ENCODE results near the gene PRR5L.
"Not testable (repeated sequence)": the region's sequence is repeated elsewhere in the genome, so short reads cannot be mapped to it uniquely, and the experiment has no call there.

The PRR5L gene

DNA sequence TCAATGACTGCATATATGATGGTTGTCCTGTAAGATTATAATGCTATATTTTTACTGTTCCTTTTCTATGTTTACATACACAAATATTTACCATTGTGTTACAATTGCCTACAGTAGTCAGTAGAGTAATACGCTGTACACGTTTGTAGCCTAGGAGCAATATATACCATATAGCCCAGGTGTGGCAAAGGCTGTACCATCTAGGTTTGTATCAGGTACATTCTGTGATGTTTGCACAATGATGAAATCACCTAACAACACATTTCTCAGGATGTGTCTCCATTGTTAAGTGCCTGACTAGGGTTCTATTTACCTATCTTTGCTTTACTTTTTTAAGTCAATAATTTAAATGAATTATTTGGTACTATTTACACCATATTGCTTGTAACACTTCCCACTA, 21.9 kb downstream of the PRR5L start:
- H3K4me3 ChIP-seq (ENCODE audit: insufficient read depth, low read depth, low read length) = no peak overlapping the region
- 72 to 86% methylated on average over 2 of the region's 2 CpGs for WGBS, 2 experiments
- H3K27me3 ChIP-seq (ENCODE audit: control insufficient read depth, insufficient read depth, low read length, poor library complexity, severe bottlenecking) = no peaks in the 10 kb centered on the region
- no peaks in the 10 kb centered on the region for H3K36me3 ChIP-seq (ENCODE audit: control insufficient read depth, insufficient read depth, low read length)
- no peak overlapping the region for H3K27ac ChIP-seq (ENCODE audit: insufficient read depth, low read depth, low read length, poor library complexity, severe bottlenecking)
- H3K9me3 ChIP-seq (ENCODE audit: control insufficient read depth, low read length) = no peaks in the 10 kb centered on the region
- H3K4me1 ChIP-seq (ENCODE audit: control insufficient read depth, insufficient read depth, low read length) = no peaks in the 10 kb centered on the region

- 96 to 97% methylated on average over 15 of the region's 15 CpGs for WGBS, 2 experiments
- H3K27me3 ChIP-seq (ENCODE audit: control insufficient read depth, insufficient read depth, low read length, poor library complexity, severe bottlenecking); H3K36me3 ChIP-seq (ENCODE audit: control insufficient read depth, insufficient read depth, low read length); H3K9me3 ChIP-seq (ENCODE audit: control insufficient read depth, low read length); H3K4me1 ChIP-seq (ENCODE audit: control insufficient read depth, insufficient read depth, low read length); H3K4me3 ChIP-seq (ENCODE audit: insufficient read depth, low read depth, low read length); H3K27ac ChIP-seq (ENCODE audit: insufficient read depth, low read depth, low read length, poor library complexity, severe bottlenecking): not testable (repeated sequence)
Observed at GRCh38 chr11:36324956-36325355, 28.9 kb downstream of the PRR5L start.

DNA sequence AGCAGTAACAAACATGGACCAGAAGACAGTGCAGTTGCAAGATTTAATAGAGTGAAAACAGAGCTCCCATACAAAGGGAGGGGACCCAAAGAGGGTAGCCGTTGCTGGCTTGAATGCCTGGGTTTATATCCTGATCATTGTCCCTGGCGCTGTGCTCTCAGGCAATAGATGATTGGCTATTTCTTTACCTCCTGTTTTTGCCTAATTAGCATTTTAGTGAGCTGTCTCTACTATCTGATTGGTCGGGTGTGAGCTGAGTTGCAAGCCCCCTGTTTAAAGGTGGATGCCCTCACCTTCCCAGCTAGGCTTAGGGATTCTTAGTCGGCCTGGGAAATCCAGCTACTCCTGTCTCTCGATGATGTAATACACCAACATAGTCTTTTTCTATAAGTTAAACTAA, 29.3 kb downstream of the PRR5L start:
- H3K9me3 ChIP-seq (ENCODE audit: control insufficient read depth, low read length); H3K4me3 ChIP-seq (ENCODE audit: insufficient read depth, low read depth, low read length); H3K27me3 ChIP-seq (ENCODE audit: control insufficient read depth, insufficient read depth, low read length, poor library complexity, severe bottlenecking); H3K36me3 ChIP-seq (ENCODE audit: control insufficient read depth, insufficient read depth, low read length); H3K27ac ChIP-seq (ENCODE audit: insufficient read depth, low read depth, low read length, poor library complexity, severe bottlenecking); H3K4me1 ChIP-seq (ENCODE audit: control insufficient read depth, insufficient read depth, low read length): not testable (repeated sequence)
- 83 to 94% methylated on average over 5 of the region's 5 CpGs for WGBS, 2 experiments

DNA sequence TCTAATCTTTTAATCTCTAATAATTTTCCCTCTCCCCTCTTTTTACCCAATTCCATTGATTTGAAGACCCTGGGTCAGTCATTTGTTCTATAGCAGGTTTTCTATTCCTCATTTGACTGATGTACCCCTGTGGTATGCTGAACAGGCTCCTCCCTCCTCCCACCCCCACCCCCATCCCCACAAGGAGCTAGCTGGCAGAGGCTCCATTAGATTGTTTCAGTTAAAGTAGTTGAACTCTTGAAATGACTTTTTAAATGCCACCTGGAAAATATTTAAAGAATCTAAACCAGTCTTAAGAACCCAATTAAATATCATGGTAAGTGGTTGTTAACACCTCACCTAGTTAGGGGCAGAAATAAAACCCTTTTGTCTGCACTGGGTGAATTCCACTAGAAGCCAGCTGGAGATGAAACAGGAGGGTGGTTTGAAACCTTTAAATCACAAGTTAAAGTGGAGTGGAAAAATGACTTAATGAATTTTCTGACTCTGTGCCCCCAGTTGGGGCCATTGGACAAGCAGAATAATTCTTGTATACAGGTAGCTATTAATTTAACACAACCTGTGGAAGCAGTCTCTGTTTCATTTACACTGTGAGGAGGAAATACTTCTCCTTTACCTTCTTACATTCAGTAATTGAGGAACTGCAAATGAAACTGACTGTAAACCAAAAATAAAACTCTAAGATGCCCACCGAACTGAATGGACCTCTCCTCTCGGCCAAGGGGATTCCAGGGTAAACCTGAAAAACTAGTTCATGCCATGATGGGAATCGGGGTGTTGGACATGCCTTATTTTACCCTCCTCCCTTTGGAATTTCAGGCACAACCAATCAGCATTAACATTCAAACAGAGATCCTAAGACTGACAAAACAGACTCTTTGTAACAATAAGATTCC, 30.7 kb downstream of the PRR5L start:
- no peak overlapping the region for H3K27ac ChIP-seq (ENCODE audit: insufficient read depth, low read depth, low read length, poor library complexity, severe bottlenecking)
- H3K4me3 ChIP-seq (ENCODE audit: insufficient read depth, low read depth, low read length) = no peak overlapping the region
- no peaks in the 10 kb centered on the region for H3K9me3 ChIP-seq (ENCODE audit: control insufficient read depth, low read length)
- no peaks in the 10 kb centered on the region for H3K27me3 ChIP-seq (ENCODE audit: control insufficient read depth, insufficient read depth, low read length, poor library complexity, severe bottlenecking)
- 87% methylated on average over 3 of the region's 3 CpGs for WGBS, 2 experiments
- H3K36me3 ChIP-seq (ENCODE audit: control insufficient read depth, insufficient read depth, low read length) = no peaks in the 10 kb centered on the region
- no peaks in the 10 kb centered on the region for H3K4me1 ChIP-seq (ENCODE audit: control insufficient read depth, insufficient read depth, low read length)

DNA sequence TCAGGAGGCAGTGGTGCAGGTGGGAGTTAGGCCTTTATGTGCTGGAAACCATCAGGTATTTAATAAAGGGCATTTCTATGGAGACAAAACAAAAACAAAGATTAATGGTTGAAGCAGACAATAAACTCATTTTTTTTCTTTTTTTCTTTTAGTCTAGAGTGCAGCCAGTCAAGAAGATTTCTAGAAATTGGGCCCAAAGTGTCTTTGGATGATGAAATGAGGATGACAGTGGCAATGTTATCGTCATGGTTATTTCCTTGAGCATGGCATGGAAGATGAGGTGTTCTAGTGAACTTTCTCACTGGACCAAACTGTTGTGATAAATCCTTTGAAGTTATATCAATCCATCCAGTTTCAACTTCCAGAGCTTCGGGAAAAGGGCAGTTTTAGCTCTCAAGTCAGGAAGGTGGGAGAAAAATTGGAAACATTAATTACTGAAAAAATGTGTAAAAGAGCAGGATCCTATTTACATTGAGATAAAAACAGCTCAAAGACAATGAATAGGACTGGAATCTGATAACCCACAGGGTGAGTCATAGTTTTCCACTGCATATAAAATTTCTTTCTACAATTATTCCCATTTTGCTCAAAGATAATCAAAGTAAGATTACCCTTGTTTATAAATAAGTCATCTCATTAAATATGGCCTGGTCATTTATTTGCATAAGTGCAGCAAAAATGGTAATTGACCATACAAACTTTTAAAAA, 33.0 kb downstream of the PRR5L start:
- no peaks in the 10 kb centered on the region for H3K36me3 ChIP-seq (ENCODE audit: control insufficient read depth, insufficient read depth, low read length)
- WGBS, 2 experiments = 89 to 100% methylated on average over 2 of the region's 2 CpGs
- H3K4me3 ChIP-seq (ENCODE audit: insufficient read depth, low read depth, low read length) = no peak overlapping the region
- no peaks in the 10 kb centered on the region for H3K4me1 ChIP-seq (ENCODE audit: control insufficient read depth, insufficient read depth, low read length)
- H3K27ac ChIP-seq (ENCODE audit: insufficient read depth, low read depth, low read length, poor library complexity, severe bottlenecking) = no peak overlapping the region
- H3K27me3 ChIP-seq (ENCODE audit: control insufficient read depth, insufficient read depth, low read length, poor library complexity, severe bottlenecking) = no peaks in the 10 kb centered on the region
- H3K9me3 ChIP-seq (ENCODE audit: control insufficient read depth, low read length) = no peaks in the 10 kb centered on the region

DNA sequence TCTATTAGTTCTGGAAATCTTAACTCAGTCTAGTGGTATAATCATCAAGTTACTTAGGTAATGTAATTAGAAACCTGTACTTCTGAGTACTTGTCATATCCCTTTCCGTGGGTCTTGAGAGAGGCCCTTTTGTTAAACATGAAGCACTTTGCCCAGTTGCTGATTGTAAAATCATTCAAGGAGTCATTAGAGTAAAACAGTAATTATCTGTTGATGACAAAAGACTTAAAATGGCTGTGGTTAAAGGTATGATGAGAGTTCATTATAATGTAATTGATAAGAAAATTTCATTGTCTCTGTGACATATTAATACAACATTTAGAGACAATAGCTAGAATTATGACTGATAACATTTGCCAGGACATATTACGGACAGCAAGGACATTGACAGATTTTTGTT, 34.3 kb downstream of the PRR5L start:
- Histone ChIP-seq H3K27ac (ENCODE audit: insufficient read depth, low read depth, low read length, poor library complexity, severe bottlenecking) (no peak overlapping the region), H3K27me3 (ENCODE audit: control insufficient read depth, insufficient read depth, low read length, poor library complexity, severe bottlenecking) (no peaks in the 10 kb centered on the region)
- 92 to 100% methylated on average over 2 of the region's 2 CpGs for WGBS, 2 experiments

DNA sequence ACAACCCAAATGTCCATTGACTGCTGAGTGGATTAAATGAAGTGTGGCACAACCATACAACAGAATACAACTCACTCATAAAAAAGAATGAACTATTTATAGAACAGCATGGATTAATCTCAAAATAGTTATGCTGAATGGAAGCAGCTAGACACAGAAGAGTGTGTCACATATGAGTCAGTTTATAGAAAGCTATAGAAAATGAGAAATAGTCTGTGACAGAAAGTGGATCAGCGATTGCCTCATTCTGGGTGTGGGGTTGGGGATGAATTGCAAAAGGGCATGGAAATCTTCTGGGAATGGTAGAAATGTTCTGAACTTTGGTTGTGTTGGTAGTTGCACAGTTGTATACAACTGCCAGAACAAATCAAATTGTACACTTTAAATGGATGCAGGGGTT, 37.4 kb downstream of the PRR5L start:
- Histone ChIP-seq H3K9me3 (ENCODE audit: control insufficient read depth, low read length) (no peaks in the 10 kb centered on the region), H3K27me3 (ENCODE audit: control insufficient read depth, insufficient read depth, low read length, poor library complexity, severe bottlenecking) (no peaks in the 10 kb centered on the region), H3K36me3 (ENCODE audit: control insufficient read depth, insufficient read depth, low read length) (no peaks in the 10 kb centered on the region), H3K27ac (ENCODE audit: insufficient read depth, low read depth, low read length, poor library complexity, severe bottlenecking) (no peak overlapping the region), H3K4me3 (ENCODE audit: insufficient read depth, low read depth, low read length) (no peak overlapping the region), H3K4me1 (ENCODE audit: control insufficient read depth, insufficient read depth, low read length) (no peaks in the 10 kb centered on the region)
- WGBS, 2 experiments = 50 to 51% methylated on average over 1 of the region's 1 CpG

More for the DNA sequence above, 34.3 kb downstream of the PRR5L start:
- H3K36me3 ChIP-seq (ENCODE audit: control insufficient read depth, insufficient read depth, low read length) = no peaks in the 10 kb centered on the region
- H3K4me3 ChIP-seq (ENCODE audit: insufficient read depth, low read depth, low read length) = no peak overlapping the region
- H3K4me1 ChIP-seq (ENCODE audit: control insufficient read depth, insufficient read depth, low read length) = no peaks in the 10 kb centered on the region
- no peaks in the 10 kb centered on the region for H3K9me3 ChIP-seq (ENCODE audit: control insufficient read depth, low read length)

DNA sequence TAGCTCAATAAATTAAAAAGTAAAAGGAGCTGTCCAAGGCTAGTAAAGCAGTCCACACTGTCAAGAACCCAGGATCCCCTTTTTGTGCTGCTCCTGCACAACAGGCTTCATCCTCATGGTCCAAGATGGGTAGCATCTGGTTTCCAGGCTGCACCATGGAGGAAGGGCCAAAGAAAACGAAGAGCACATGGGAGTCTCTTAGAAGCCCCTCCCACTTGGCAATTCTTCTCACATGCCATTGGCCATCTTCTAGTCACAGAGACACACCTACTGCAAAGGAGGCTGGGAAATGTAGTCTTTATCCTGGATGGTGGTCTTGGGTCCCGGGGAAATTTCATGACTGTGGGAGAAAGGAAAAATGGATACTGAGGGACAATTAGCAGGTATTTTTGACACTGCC, 37.8 kb downstream of the PRR5L start:
- Histone ChIP-seq H3K27me3 (ENCODE audit: control insufficient read depth, insufficient read depth, low read length, poor library complexity, severe bottlenecking) (no peaks in the 10 kb centered on the region), H3K9me3 (ENCODE audit: control insufficient read depth, low read length) (no peaks in the 10 kb centered on the region), H3K4me1 (ENCODE audit: control insufficient read depth, insufficient read depth, low read length) (no peaks in the 10 kb centered on the region), H3K27ac (ENCODE audit: insufficient read depth, low read depth, low read length, poor library complexity, severe bottlenecking) (no peak overlapping the region), H3K36me3 (ENCODE audit: control insufficient read depth, insufficient read depth, low read length) (no peaks in the 10 kb centered on the region), H3K4me3 (ENCODE audit: insufficient read depth, low read depth, low read length) (no peak overlapping the region)
- 61 to 83% methylated on average over 2 of the region's 2 CpGs for WGBS, 2 experiments

DNA sequence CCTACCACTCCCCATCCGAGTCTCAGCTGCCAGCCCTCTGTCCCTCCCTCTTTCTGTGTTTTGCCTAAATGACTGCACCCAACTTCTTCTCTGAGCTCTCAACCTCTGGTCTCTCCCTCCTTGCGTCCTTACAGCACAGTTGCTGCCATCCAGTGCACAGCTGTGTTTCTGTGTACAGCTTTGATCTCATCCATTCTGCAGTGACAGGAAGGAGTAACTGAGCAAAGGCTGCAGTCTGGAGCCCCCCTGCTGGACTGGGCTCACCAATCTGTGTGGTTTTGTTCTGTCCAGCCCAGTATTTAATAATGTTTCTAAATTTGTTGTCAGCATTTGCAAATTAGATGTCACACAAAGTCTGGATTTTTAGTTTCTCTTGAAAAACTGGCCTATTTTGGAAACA, 43.8 kb downstream of the PRR5L start:
- Histone ChIP-seq H3K27me3 (ENCODE audit: control insufficient read depth, insufficient read depth, low read length, poor library complexity, severe bottlenecking) (no peaks in the 10 kb centered on the region), H3K4me3 (ENCODE audit: insufficient read depth, low read depth, low read length) (no peak overlapping the region), H3K27ac (ENCODE audit: insufficient read depth, low read depth, low read length, poor library complexity, severe bottlenecking) (no peak overlapping the region), H3K9me3 (ENCODE audit: control insufficient read depth, low read length) (no peaks in the 10 kb centered on the region), H3K36me3 (ENCODE audit: control insufficient read depth, insufficient read depth, low read length) (no peaks in the 10 kb centered on the region), H3K4me1 (ENCODE audit: control insufficient read depth, insufficient read depth, low read length) (peaks cover 16% of the 10 kb centered on the region)
- whole genome bisulfite sequencing, 2 experiments = 85 to 87% methylated on average over 2 of the region's 2 CpGs

GRCh38 chr11:36340897-36341296, 44.8 kb downstream of the PRR5L start:
- 90 to 92% methylated on average over 5 of the region's 5 CpGs for WGBS, 2 experiments
- no peaks in the 10 kb centered on the region for H3K27me3 ChIP-seq (ENCODE audit: control insufficient read depth, insufficient read depth, low read length, poor library complexity, severe bottlenecking)
- H3K36me3 ChIP-seq (ENCODE audit: control insufficient read depth, insufficient read depth, low read length) = no peaks in the 10 kb centered on the region

More at GRCh38 chr11:36340897-36341296, 44.8 kb downstream of the PRR5L start:
- Histone ChIP-seq H3K4me1 (ENCODE audit: control insufficient read depth, insufficient read depth, low read length) (peaks cover 16% of the 10 kb centered on the region), H3K9me3 (ENCODE audit: control insufficient read depth, low read length) (no peaks in the 10 kb centered on the region), H3K4me3 (ENCODE audit: insufficient read depth, low read depth, low read length) (no peak overlapping the region), H3K27ac (ENCODE audit: insufficient read depth, low read depth, low read length, poor library complexity, severe bottlenecking) (no peak overlapping the region)
